Calu3 (cell line): ENCODE data around the gene ARHGAP45. TPM values are rescaled to one million over a fixed set of nuclear protein-coding genes. Genes with fewer than 3 reads are reported as not detected.
A peak's percentile ranks its signal among the peaks of the same experiment; 100 is the strongest.

ENCODE experiments used
- BruUV-seq: library from RNA; stranded (reverse); fragments of 400-500 nt; replicated peaks from 2 replicates; lab custom pipeline; 2021; lab: Mats Ljungman, UMichigan
- CTCF ChIA-PET: fragments of 300-600 bp; sonication (Branson Sonifier 250); formaldehyde crosslinking; loops from one replicate; lab custom pipeline; 2022; ENCODE audit warnings: antibody characterized with exemption; lab: Charles Lee
- DNase-seq: peaks from one replicate; pipeline ENCODE4 v3.0.0; 2022
- H3K27ac Mint-ChIP-seq: one replicate; pipeline ENCODE4 v1.8.0; 2022; ENCODE audit warnings: mixed read lengths; ENCODE audit not compliant: unreplicated experiment
- H3K27me3 Mint-ChIP-seq: one replicate; pipeline ENCODE4 v1.8.0; 2022; ENCODE audit warnings: mixed read lengths; ENCODE audit not compliant: unreplicated experiment
- H3K36me3 Mint-ChIP-seq: one replicate; pipeline ENCODE4 v1.8.0; 2022; ENCODE audit warnings: mild to moderate bottlenecking, moderate library complexity, mixed read lengths; ENCODE audit not compliant: insufficient read depth, unreplicated experiment
- H3K4me1 Mint-ChIP-seq: one replicate; pipeline ENCODE4 v1.8.0; 2022; ENCODE audit warnings: mild to moderate bottlenecking, low read depth, mixed read lengths; ENCODE audit not compliant: unreplicated experiment
- H3K4me3 Mint-ChIP-seq: one replicate; pipeline ENCODE4 v1.8.0; 2022; ENCODE audit warnings: mild to moderate bottlenecking, low read depth, moderate library complexity, mixed read lengths; ENCODE audit not compliant: unreplicated experiment
- H3K9me3 Mint-ChIP-seq: one replicate; pipeline ENCODE4 v1.8.0; 2022; ENCODE audit warnings: low read depth, mixed read lengths; ENCODE audit not compliant: unreplicated experiment
- CTCF ChIP-seq: fragments of 200-600 bp; IDR thresholded peaks from one replicate; pipeline ENCODE4 v1.8.0; 2022; ENCODE audit warnings: antibody characterized with exemption; ENCODE audit not compliant: unreplicated experiment
- intact Hi-C: fragments of 100-400 bp; cut with micrococcal nuclease; formaldehyde crosslinking; loops from one replicate; pipeline ENCODE4 v1.10.0; 2022; ENCODE audit not compliant: unreplicated experiment
- total RNA-seq: library from RNA; stranded (reverse); gene quantifications from 2 replicates; pipeline ENCODE4 v1.2.3, GENCODE V29; 2022

Gene ARHGAP45
- total RNA-seq, 1 experiment from 2014 or later: 10.4 TPM

- CTCF ChIA-PET: interaction anchor here (0.6 to 1.3 kb wide), 3 partner anchors 11 to 342 kb away, joined by 3 to 13 read pairs (median 7); partner anchors contain the start of gene ABCA7
- intact Hi-C loops: no loop called here
- no peaks in the 10 kb centered on the region for H3K4me1 Mint-ChIP-seq
- peak overlapping the region; percentile 81 for H3K4me3 Mint-ChIP-seq
- DNase-seq: peak; percentile 59
- peaks cover 47% of the 10 kb centered on the region for H3K36me3 Mint-ChIP-seq
- no peak for TF ChIP-seq CTCF
- H3K9me3 Mint-ChIP-seq: no peaks in the 10 kb centered on the region
- no peaks in the 10 kb centered on the region for H3K27me3 Mint-ChIP-seq
- no TSS peak for BruUV-seq
- H3K27ac Mint-ChIP-seq: no peak overlapping the region
Observed at GRCh38 chr19:1028062-1028926, 38.7 kb upstream of the ARHGAP45 start.

- no peak overlapping the region for H3K4me3 Mint-ChIP-seq
- no peaks in the 10 kb centered on the region for H3K27me3 Mint-ChIP-seq
- H3K9me3 Mint-ChIP-seq: no peaks in the 10 kb centered on the region
- no peak for DNase-seq
- intact Hi-C loops: no loop called here
- H3K36me3 Mint-ChIP-seq: peaks cover 65% of the 10 kb centered on the region
- H3K4me1 Mint-ChIP-seq: peaks cover under 1% of the 10 kb centered on the region
- TF ChIP-seq CTCF: no peak
- BruUV-seq: no TSS peak
- H3K27ac Mint-ChIP-seq: no peak overlapping the region
- CTCF ChIA-PET: no interaction called here
Observed at GRCh38 chr19:1032264-1032867, 34.6 kb upstream of the ARHGAP45 start.

- H3K4me1 Mint-ChIP-seq: peaks cover 9% of the 10 kb centered on the region
- H3K9me3 Mint-ChIP-seq: no peaks in the 10 kb centered on the region
- no peaks in the 10 kb centered on the region for H3K27me3 Mint-ChIP-seq
- intact Hi-C loops: no loop called here
- no TSS peak for BruUV-seq
- TF ChIP-seq CTCF: no peak
- H3K36me3 Mint-ChIP-seq: peaks cover 77% of the 10 kb centered on the region
- CTCF ChIA-PET: no interaction called here
- no peak for DNase-seq
- no peak overlapping the region for H3K27ac Mint-ChIP-seq
- no peak overlapping the region for H3K4me3 Mint-ChIP-seq
Observed at GRCh38 chr19:1035998-1036621, 30.9 kb upstream of the ARHGAP45 start.

GRCh38 chr19:1037621-1038064, 29.3 kb upstream of the ARHGAP45 start:
- CTCF ChIA-PET: no interaction called here
- H3K27ac Mint-ChIP-seq: no peak overlapping the region
- TF ChIP-seq CTCF: no peak

More at GRCh38 chr19:1037621-1038064, 29.3 kb upstream of the ARHGAP45 start:
- DNase-seq: no peak
- no peaks in the 10 kb centered on the region for H3K9me3 Mint-ChIP-seq
- no peaks in the 10 kb centered on the region for H3K27me3 Mint-ChIP-seq
- BruUV-seq: no TSS peak
- intact Hi-C loops: no loop called here
- peaks cover 73% of the 10 kb centered on the region for H3K36me3 Mint-ChIP-seq
- H3K4me1 Mint-ChIP-seq: peaks cover 9% of the 10 kb centered on the region
- H3K4me3 Mint-ChIP-seq: no peak overlapping the region
